GM19023 (cell line): ENCODE data around the gene PCSK7.
"Not testable (repeated sequence)": the region's sequence is repeated elsewhere in the genome, so short reads cannot be mapped to it uniquely, and the experiment has no call there.

Source experiments
- ATAC-seq: cut with Tn5 transposase; IDR thresholded peaks from one replicate; pipeline ENCODE4 v1.9.1; 2021; ENCODE audit warnings: mild to moderate bottlenecking, moderate library complexity; ENCODE audit not compliant: unreplicated experiment

The PCSK7 gene

DNA sequence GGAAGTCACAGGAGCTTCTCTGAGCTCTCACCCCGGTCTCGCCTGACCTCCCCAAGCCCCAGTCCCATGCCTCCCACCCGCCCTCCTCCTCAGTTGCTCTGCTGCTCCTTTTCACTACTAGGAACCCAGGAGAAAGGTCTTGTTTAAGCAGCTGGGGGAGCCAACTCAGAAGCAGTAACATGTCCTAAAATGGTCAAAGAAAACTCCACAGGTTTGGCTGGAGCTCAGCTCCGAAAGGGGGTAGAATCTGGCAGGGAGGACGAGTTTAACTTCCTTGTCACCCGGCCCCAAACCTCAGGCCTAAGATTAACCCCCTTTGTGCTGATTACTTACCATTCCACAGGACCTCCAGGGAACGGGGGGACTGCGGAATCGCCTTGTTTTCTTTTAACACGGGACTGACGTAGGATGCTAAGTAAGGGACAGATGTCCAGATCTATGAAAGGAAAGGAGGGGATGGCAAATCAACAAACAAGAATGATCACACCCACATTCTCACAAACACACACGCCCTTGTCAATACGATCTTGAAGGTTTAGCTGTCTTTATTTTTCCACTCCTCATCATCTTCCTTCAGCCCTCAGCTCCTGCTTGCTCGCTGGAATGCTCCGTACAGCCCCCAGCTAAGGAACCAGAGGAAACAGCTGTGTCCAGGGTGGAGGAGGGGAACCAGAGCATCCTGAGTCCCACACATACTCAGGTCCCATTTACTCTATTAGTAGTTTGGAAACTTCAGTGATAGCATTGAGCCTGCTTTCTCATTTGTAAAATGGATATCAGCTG, 13.5 kb downstream of the PCSK7 start:
- no peak for ATAC-seq

DNA sequence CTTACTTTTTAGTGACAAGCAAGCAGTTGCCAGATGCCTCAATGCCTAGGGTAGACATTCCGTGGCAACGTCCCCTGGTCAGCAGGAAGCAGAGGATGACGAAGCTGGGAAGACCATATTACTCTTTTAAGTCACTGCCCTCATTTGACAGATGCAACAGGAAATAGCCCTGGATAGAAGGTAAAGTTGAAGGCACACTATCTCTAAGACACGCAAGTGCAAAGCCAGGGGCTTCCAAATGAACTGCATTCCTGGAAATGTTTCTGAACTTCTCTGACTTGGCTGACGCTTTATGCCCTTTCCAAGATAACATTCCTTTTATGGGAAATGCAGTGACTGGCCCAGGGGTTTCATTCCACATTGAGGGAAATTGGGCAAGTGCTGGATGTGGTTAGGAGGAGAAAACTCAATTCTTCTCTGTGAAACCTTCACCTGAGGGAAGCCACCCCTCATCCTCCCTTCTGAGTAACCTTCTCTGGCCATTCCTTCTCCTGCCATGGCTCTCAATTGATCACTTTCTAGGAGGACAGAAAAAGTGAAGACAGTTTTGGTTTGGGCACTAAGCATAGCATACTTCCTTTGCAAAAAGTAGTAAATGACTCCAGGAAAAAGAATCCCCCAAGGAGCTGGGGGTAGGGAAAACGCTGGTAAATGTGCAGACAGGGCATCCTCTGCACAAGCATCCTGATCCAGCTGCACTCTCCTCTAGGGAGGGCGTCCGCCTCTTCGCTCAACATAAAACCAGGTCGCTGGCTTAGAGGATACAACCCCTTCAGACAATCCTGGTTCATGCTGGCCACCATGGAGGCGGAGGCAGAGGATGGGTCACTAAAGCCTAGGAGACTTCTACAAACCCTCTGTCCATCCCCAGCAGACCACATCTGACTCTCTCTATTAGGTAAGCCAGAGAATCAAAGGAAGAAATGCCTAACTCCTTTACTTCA, 14.5 kb downstream of the PCSK7 start:
- no peak for ATAC-seq

DNA sequence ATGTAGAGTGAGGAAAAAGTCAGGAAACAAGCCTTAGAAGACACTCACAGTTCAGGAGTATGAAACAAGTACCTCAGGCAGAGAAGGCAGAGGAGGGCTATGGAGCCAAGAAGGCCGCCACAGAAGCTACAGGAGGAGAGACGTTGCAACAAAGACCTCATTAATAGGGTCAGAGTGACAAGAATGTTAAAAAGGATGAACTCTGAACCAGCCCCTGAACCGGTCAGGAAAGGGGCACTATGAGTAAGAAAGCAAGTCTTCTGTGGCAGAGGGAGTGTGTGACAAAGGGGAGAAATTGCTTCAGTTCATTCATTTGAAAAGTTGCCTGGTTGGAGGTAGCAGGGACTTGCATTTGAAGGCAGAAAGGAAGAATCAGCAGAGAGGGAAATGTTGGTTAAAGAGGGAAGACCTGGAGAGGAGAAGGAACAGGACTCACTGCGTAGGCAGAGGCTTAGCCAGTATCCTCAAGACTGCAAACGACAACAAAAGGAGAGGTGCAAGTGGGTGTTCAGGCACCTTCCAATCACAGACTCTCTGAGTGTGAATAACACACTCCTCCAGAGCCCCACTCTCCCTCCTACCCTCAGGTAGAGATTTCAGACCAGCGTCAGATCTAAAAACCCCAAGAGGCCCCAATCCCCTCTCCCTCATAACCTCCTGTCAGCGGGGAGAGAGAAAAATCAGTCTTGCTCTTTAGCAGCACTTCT, 17.3 kb downstream of the PCSK7 start:
- no peak for ATAC-seq

DNA sequence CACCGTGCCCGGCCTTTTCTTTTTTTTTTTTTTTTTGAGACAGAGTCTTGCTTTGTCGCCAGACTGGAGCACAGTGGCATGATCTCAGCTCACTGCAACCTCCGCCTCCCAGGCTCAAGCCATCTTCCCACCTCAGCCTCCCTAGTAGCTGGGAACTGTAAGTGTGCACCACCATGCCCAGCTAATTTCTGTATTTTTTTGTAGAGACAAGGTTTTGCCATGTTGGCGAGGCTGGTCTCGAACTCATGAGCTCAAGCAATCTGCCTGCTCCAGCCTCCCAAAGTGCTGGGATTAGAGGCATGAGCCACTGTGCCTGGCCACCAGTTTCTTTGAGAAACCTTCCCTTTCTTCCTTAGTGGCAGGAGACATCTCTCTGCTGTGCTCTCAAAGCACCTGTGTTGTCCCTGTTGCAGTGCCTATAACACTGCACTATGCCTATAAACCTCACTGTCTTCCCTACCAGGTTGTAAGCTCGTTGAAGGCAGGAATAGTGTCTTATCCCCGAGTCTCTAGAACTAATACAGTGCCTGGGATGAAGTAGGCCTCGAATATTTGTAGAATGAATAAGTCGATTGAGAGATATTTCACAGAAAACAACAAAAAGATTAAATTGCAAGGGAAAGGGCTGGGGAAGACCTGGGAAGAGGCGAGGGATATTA, 19.0 kb downstream of the PCSK7 start:
- ATAC-seq, result no peak

DNA sequence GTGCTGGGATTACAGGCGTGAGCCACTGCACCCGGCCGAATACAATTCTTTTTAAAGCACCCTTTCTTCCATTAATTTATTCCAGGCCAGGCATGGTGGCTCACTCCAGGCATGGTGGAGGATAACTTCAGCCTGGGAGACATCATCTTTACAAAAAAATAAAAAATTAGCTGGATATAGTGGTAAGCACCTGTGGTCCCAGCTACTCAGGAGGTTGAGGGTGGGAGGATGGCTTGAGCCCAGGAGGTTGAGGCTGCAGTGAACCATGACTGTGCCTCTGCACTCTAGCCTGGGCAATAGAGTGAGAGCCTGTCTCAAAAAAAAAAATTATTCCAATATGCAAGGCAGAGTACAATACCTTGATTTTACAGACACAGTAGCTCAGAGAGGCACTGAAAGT, 21.3 kb downstream of the PCSK7 start:
- ATAC-seq, result no peak

DNA sequence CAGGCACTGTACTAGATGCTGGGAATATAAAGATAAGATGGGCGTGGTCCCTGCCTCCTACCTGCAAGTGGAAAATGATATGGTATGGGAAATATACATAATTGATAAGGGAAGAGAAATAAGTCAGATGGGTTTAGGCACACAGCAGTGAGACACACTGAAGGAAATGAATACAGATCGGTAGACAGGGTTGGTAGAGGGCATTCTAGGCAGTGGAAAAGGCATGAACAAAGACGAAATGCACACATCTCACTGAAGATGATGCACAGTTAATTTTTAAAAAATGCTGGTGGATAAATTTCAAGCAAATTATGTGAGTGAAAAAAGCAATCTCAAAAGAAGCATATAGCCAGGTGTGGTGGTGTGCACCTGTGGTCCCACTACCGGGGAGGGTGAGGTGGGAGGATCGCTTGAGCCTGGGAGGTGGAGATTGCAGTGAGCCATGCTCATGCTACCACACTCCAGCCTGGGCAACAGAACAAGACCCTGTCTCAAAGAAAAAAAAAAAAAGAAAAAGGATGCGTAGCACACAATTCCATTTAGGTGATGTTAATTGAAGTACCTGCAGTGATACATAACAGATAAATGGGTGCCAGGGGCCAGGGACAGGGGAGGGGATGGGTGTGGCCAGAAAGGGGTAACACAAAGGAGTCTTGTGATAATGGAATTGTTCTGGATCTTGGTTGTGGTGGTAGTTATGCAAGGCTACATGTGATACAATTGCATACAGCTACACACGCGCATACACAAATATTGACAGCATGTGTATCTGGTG, 22.3 kb downstream of the PCSK7 start:
- not testable (repeated sequence) for ATAC-seq

DNA sequence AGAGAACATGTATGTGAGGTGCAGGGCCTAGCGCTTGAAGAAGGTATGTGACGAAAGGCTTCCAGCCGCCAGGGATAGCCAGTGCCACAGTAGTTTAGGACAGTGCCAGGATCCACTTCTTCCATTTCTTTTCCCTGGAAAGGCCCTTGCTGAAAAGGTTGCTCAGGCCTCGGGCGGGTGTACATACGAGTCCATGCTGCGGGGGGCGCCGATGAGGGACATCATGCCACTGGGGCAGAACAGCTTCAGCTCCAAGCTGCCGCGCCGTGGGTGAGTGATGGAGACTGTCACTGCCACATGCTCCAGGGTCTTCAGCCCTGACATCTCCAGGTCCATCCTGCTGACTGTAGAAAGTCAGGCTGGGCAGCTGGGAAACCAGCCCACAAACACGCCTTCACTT, 23.2 kb downstream of the PCSK7 start:
- ATAC-seq, result not testable (repeated sequence)

DNA sequence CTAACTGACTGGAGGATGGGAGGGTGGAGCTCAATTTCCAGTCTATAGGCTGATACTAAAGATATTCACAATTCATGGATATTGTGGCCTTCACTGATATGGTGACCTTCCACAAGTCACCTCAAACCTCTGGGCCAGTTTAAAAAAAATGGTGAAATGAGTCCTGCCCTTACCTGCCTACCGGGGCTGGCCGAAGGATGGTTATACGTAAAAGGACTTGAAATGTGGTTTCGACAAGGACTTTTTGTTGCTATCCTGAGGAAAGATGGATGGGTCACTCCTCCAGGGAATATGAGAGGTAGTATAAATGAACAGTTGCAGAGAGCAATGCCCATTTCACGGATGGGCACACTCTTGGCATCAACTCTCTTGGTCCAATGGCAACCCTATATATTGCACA, 24.4 kb downstream of the PCSK7 start:
- ATAC-seq, result not testable (repeated sequence)

DNA sequence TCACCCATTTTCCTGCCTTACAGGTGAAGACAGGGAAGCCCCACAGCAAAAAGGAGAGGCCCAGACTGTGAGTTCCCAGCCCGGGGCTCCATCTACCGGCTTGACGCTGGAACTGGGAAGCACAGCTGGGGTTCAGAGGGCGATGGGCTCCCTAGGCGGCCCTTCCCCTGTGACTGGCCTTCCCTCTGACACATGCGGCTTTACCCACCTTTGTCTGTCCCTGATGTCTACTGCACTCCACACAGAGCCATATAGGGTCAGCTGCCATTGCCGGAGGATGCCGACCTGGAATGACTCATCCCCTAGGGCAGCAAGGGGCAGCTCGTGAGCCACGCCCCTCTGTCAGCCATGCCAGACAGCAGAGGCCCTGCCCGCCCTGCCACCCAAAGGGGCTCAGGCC, 25.0 kb downstream of the PCSK7 start:
- not testable (repeated sequence) for ATAC-seq

DNA sequence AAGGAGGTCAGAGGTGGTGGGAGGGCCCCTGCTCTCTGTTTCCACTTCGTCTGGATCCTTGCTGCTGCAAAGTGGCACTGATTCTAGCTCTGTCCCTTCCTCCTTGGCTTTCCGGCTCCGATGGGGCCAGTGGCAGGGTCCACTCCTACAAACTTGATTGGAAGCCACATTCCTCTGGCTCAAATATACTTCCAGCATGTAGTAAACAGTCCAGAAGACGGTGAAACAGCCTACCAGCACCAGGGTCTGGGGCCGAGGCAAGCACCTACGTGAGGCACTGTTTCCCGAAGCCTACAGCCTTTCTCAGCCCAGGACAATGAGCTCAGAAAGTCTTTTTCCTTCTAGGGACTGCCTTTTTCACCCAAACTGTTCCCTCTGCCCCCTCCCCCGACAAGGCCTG, 25.8 kb downstream of the PCSK7 start:
- ATAC-seq, result not testable (repeated sequence)

DNA sequence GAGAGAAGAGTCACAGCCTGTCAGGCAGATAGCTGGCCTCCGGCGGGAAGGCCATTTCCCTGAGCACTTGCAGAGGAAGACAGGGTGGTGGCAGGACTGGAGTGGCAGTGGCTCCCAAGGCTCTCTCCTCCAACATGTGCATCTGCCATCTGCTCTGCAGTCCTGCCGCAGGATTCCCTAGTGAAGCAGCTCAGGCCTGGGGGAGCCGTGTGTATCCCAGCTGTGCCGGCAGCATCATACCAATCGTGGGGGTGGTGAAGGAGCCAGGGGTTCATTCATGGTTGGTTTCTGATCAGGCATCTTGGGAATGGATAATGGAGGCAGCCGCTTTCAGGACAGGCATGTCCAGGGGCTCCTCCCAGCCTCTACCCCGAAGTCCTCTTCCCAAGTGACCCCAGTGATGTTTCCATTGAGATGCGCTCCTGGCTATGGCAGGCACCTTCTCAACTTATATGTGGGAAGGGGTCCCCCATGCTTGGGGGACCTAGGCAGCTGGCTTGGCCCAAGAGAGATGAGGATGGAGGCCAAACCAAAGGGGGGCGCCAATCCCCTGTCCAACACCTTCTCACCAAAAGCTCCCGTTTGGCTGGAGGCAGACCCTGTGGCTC, 26.6 kb downstream of the PCSK7 start:
- ATAC-seq, result no peak

DNA sequence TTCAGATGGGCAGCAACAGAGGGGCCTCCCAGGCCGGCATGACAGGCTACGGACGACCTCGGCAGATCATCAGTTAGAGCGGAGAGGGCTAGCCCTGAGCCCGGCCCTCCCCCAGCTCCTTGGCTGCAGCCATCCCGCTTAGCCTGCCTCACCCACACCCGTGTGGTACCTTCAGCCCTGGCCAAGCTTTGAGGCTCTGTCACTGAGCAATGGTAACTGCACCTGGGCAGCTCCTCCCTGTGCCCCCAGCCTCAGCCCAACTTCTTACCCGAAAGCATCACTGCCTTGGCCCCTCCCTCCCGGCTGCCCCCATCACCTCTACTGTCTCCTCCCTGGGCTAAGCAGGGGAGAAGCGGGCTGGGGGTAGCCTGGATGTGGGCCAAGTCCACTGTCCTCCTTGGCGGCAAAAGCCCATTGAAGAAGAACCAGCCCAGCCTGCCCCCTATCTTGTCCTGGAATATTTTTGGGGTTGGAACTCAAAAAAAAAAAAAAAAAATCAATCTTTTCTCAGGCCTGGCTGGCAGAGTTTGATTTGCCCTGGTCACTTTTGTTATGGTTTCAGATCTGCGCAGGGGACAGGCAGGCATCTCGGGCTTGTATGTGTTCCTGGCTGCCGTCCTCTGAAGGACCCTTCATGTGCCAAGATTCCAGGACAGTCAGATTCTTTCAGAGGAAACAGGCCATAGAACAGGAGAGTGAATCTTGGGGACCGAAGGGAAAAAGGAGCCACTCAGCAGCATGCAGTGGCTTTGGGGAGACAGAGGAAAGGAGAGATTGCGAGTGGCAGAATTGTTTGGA, 27.4 kb downstream of the PCSK7 start:
- ATAC-seq, result no peak

DNA sequence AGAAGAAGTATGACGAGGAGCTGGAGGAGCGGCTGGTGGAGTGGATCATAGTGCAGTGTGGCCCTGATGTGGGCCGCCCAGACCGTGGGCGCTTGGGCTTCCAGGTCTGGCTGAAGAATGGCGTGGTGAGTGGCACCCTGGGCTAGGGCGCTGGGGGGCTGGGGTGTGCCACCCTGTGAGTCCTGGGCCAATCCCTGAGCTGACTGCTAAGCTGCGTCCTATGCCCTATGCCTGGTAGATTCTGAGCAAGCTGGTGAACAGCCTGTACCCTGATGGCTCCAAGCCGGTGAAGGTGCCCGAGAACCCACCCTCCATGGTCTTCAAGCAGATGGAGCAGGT, 28.8 kb downstream of the PCSK7 start:
- no peak for ATAC-seq

DNA sequence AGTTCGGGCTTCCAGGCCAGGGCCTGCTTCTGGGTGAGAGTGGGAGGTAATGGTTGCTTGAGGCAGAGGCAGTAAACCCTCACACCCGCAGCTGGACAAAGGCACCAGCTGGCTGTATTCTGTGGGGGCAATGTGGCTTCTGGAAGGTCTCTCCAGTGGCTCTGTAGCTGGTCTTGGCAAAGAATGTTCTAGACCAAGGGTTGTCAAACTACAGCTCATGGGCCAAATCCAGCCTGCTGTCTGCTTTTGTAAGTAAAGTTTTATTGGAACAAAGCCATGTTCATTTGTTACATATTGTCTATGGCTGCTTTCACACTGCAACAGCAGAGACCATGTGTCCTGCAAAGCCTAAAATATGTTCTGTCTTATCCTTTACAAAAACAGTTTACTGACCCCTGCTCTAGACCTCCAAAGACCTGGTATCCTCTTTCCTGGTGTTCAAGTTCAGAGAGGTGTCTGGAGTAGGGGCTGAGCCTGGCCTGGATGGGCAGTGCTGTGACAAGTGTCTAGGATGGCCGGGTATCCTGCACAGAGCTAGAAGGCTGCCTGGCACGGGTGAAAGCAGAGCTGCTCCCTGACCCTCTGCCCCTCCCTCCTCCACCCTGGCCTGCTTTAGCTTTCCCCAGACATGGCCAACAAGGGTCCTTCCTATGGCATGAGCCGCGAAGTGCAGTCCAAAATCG, 29.3 kb downstream of the PCSK7 start:
- ATAC-seq, result no peak

DNA sequence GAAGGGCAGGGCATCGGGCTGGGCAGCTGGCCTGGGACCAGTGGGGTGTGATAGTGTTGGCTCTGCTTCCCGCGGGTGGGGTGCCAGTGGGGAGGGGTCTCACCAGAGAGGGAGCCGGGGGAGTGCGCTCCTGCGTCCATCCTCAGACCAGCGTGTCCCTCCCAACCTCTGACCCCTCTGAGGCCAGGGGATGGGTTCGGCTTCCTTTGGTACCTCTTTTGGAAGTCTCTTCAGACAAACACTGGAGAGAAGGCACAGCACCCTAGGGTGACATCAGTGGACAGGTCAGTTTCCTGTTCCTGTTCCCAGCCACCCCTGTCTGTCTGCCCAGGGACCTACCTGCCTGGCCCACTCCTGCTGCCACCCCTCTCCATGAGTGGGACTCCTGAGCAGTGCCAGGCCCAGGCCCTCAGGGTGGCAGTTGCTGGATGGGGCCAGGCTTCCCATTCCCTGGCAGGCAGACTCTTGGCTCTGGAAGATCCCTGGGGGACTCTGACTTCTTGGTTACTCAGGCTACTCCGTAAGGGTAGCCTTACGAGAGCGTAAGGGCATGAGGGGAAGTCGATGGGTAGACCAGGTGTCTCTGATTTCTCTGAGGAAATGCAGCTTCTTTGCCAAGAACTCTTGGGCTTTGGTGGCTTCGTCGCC, 30.1 kb downstream of the PCSK7 start:
- ATAC-seq, result no peak

DNA sequence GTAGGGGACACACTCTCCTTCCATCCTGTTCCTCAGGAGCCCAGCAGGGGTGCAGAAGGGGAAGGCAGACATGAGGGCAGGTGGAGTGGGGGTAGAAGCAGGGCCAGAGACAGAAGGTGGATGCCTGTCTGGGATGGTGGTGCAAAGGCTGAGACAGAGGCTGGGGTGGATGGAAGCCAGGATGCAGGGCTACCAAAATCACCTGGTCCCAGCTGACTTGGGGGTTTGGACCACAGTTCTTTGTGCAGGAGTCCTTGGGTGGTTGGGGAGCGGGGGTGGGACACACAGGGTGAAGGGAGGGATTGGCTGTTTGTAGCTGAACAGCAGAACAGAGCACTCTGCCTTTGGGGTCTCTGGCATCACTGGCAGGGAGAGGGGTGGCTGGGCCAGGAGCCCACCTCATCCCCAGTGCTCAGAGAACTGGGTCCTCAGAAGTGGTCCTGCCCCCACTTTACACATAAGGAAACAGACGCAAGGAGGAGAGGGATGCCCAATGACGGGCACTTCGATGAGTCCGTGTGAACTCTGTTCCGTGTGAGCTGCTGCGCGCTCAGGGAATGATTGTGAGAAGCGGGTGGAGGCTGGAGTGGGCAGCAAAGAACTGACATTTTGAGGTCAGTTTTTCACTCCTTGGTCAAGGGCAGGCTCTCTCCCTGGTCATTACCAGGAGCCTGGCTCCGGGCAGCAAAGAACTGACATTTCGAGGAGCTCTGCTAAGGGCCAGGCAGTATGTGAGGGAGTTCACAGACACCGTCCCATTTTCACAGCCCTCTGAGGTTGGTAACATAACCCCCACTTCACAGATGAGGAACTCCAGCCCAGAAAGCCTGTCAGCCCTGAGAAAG, 30.8 kb downstream of the PCSK7 start:
- ATAC-seq, result no peak
